HEK293T (cell line): ENCODE data around the gene AFTPH.

Experiments used
- ELF4 ChIP-seq: fragments of 450-650 bp; IDR thresholded peaks from 2 replicates; pipeline ENCODE4 v1.6.1; 2017; ENCODE audit warnings: antibody characterized with exemption
- FOXA1 ChIP-seq: fragments of 450-650 bp; IDR thresholded peaks from 2 replicates; pipeline ENCODE4 v1.6.1; 2016; ENCODE audit warnings: mild to moderate bottlenecking
- FOXM1 ChIP-seq: fragments of 450-650 bp; IDR thresholded peaks from 2 replicates; pipeline ENCODE4 v1.6.1; 2017; ENCODE audit warnings: mild to moderate bottlenecking, borderline replicate concordance
- HDGF ChIP-seq: fragments of 450-650 bp; IDR thresholded peaks from 2 replicates; pipeline ENCODE4 v1.6.1; 2017; ENCODE audit warnings: antibody characterized with exemption, borderline replicate concordance
- NFRKB ChIP-seq: fragments of 450-650 bp; IDR thresholded peaks from 2 replicates; pipeline ENCODE4 v1.6.1; 2016; ENCODE audit warnings: mild to moderate bottlenecking, moderate library complexity
- SP1 ChIP-seq: fragments of 450-650 bp; IDR thresholded peaks from 2 replicates; pipeline ENCODE4 v1.6.1; 2017
- ZNF384 ChIP-seq: fragments of 450-650 bp; IDR thresholded peaks from 2 replicates; pipeline ENCODE4 v1.6.1; 2016

DNA sequence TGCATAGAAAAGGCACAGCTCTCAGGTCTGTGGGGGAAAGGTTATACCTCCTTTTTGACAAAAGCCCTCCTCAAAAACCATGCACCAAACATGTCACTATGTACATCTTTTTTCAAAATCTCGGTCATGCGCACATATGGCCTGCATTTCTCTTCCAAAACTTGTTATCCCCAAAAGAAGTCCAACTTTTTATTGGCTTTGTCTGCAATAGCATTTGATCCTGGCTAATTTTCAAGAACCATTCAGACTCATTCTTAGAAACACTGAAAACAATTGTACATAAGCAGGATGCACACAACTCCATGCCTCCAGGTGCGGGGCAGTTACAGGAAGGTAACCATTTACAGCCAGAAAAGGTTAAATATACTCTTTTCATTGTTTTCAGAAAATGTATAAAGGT is 107.6 kb downstream of the AFTPH start:
- TF ChIP-seq NFRKB: no peak
- TF ChIP-seq ELF4: no peak
- no peak for TF ChIP-seq SP1
- TF ChIP-seq FOXM1: no peak
- no peak for TF ChIP-seq ZNF384
- no peak for TF ChIP-seq HDGF
- no peak for TF ChIP-seq FOXA1
